Sigmoid colon (tissue), 4 donors: ENCODE results near the gene GEN1.

Source experiments
- CTCF ChIP-seq, 4 experiments: fragments of 450-650 bp in 3 of 4; fragments of 200-600 bp in 1 of 4; IDR thresholded peaks; one replicate each; pipeline ENCODE4 v1.5.1; 2016 to 2019; ENCODE audit warnings: antibody characterized with exemption in 4 of 4, mild to moderate bottlenecking in 3 of 4, moderate library complexity in 2 of 4
- EP300 ChIP-seq, 4 donors: sonication (generic); formaldehyde crosslinking; IDR thresholded peaks; one replicate each; pipeline ENCODE4 v1.6.1; 2017; ENCODE audit warnings: antibody characterized with exemption in 4 of 4
- POLR2A ChIP-seq, 2 donors: fragments of 450-650 bp; IDR thresholded peaks; one replicate each; pipeline ENCODE4 v1.6.1; 2016; ENCODE audit warnings: antibody characterized with exemption in 2 of 2, mild to moderate bottlenecking in 2 of 2, moderate library complexity in 2 of 2

GRCh38 chr2:17805166-17805565 is 51.2 kb downstream of the GEN1 start:
- no peak for TF ChIP-seq CTCF (IDR thresholded peaks at IDR 0.05)
- TF ChIP-seq POLR2A (IDR thresholded peaks at IDR 0.05) = no peak
- TF ChIP-seq EP300 (IDR thresholded peaks at IDR 0.05) = no peak
